ENCODE data around the gene RHEBL1.

The RHEBL1 gene

GRCh38 chr12:49017891-49018260 is 51.9 kb downstream of the RHEBL1 start:
- DNase-seq = no peak

GRCh38 chr12:49015196-49015595 is 54.6 kb downstream of the RHEBL1 start:
- no peak for DNase-seq
